ENCODE results near the gene WARS2. TPM values are rescaled to one million over a fixed set of nuclear protein-coding genes. Genes with fewer than 3 reads are reported as not detected.

Gene WARS2
- total RNA-seq, 1 experiment from 2014 or later = 19.1 TPM

DNA sequence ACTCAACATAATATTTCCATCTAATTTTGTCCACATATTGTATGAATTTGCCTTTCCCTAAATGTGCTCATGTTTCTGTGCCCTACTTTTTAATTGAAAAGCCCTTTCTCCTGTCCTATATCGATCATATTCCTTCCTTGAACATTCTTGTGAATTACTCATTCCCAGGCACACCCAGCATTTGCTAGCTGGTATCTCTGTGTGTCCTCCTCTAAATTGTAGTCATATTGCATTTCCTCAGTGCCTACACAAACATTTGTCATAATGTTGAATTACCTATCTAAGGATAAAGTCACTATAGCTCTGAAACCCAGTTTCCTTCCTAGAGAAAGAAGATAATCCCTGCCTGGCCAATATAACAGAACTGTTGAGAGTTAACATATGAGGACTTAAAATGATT lies 112.7 kb downstream of the WARS2 start:
- no peak for DNase-seq (ENCODE audit: low read depth)

DNA sequence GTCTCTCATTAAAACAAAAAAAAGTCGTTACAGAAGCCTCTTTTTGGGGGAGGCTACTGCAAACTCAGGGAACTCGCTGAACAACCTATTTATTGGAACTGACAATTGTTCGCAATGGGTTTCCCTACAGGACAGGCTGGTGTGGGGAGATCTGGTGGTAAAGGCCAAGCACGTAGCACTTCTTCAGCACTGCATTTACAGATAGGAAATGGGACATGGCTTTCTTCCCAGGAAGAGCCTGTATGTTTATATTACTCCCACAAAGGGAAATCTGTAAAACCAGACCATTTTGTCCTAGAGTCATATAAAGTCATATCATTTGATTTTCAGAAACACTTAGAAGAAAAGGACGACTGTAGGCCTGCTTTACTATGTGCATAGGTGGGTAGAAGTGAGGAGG lies 113.5 kb downstream of the WARS2 start:
- no peak for DNase-seq (ENCODE audit: low read depth)

DNA sequence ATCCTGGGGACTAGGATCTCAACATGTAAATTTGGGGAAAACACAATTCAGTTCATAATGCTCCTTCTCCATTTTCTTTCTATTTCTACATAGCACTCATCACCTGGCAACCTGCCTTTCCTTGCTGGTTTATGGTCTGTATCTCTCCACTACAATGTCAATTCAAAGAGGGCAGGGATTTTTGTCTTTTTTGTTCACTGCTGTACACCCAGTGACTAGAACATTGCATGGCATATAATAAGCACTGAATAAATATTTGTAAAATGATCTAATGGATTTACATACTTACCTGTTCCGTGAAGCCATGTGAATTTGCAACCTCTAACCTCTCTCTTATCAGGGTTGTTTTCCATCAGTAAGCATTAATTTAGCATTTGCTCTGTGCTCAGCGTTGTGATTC lies 124.9 kb downstream of the WARS2 start:
- no peak for DNase-seq (ENCODE audit: low read depth)

DNA sequence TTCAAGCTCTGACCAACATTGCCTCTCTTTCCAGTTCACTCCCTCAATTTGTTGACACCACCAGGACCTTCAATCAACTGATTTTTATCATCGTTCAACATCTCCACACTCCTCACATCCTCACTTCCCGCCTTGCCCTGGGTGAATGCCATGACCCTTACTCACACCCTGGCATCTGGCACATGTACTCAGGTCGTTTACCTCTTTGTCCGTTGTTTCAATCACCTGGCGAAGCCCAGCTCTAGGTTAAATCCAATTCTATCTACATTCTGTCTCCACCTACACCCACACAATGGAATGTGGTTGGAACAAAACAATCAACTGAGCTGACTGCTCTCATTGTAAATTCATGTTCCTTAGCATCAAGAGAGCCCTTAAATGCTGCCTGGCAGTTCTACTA lies 128.1 kb downstream of the WARS2 start:
- DNase-seq (ENCODE audit: low read depth) = no peak

DNA sequence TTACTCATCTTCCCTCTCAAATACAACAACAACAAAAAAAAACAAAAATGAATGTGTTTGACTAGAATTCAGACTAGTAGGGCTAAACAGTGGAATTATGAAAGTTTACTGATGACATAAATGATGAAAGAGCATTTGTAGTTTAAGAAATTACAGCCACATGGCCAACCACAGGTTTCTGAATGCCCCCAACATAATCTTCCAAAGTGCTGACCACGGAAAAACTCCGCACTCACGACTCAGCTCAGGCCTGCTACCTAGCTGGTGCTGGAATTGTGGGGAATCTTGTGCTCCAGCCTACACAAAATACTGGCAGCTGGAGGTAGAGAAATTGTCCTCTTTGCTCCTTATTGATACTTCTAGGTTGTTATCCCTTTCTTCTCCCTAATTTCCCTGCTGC lies 128.7 kb downstream of the WARS2 start:
- peak; percentile 55 for DNase-seq (ENCODE audit: low read depth)

DNA sequence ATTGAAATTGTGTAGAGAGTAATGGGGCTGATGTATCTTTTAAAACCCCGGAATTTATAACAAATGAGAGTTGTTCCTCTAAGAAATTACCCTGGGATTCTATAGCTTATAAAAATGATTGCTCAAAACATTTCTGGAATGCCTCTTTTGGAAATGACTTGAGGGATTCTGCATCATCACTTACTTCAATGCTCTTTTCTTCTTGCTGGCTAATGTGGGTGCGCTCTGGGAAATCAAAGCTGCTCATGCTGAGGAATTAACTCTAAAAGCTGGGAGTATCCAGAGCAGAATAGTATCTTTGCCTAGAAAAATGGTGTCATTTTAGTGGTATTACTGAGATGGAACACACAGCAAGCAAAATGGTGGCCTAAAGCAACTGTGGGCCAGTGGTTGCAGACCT lies 129.3 kb downstream of the WARS2 start:
- no peak for DNase-seq (ENCODE audit: low read depth)

DNA sequence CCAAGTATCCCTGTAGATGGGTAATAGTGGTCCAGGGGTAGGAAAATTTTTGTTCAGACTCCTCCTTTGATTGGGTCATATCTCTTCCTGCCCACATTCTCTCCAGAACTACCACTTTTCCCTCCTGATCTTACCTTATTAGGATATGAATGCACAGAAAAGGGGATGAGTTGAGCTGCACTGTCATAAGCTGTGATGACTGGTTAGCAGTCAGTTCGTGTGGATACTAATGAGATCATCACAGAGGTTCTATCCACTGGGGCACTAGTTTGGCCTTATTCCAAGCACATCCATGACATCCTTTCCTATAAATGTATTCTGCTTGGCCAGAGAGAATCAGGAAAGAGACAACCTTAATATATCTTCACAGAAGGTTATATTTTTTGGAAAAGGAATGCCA lies 130.3 kb downstream of the WARS2 start:
- DNase-seq (ENCODE audit: low read depth) = peak; percentile 77

DNA sequence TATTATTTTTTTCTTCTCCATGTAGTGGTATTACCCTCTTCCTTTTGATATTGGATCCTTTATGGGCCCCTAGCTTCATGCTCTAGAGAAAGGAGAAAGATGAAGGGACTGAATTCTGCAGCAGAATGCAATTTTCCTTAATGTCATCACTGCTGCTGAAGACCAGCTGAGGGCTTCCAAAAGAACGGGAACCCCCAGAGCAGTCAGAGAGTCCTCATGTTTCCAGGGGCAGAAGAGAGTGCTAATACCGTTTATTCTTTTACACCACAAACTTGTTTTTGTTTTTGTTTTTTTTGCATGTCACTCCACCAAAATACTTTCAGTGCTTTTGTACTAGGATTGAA lies 131.2 kb downstream of the WARS2 start:
- DNase-seq (ENCODE audit: low read depth) = no peak

DNA sequence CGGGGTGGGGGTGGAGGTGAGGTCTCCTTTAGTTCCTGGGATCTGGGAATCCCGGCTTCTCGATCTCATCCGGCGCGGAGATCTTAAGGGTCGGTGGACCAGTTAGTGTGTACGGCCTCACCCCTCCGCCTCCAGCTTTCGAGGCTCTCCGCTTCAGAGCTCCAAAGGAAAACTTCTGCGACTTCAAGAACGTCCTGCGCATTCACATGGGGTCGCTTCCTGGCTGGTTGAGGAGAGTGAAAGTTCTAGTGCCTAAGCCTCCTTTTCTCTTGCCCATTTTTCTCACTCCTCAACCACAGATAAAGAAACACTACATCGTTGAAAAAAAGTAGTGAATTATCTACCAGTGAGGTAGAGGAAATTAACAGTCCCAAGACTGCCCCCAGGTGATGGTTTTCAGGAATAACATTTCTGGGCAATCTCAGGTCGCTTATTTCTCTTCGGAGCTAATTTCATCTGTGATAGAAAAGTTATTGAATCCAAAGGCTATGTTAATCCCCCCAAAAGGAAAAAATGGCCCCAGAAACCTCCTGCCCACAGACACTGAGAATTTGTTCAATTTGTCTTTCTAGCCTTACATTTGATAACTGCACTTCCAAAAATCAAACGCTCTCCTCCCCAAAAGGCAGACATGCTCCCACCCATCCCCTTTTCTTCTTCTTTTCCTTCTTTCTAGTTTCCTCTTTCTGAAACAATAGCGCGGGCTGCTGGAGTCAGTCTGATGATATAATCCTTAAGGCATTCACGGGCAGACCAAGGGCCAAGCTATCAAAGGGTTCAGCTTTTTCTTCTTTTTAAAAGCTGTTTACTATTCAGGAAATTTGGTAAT lies 131.8 kb downstream of the WARS2 start:
- peak; percentile 77 for DNase-seq (ENCODE audit: low read depth)

DNA sequence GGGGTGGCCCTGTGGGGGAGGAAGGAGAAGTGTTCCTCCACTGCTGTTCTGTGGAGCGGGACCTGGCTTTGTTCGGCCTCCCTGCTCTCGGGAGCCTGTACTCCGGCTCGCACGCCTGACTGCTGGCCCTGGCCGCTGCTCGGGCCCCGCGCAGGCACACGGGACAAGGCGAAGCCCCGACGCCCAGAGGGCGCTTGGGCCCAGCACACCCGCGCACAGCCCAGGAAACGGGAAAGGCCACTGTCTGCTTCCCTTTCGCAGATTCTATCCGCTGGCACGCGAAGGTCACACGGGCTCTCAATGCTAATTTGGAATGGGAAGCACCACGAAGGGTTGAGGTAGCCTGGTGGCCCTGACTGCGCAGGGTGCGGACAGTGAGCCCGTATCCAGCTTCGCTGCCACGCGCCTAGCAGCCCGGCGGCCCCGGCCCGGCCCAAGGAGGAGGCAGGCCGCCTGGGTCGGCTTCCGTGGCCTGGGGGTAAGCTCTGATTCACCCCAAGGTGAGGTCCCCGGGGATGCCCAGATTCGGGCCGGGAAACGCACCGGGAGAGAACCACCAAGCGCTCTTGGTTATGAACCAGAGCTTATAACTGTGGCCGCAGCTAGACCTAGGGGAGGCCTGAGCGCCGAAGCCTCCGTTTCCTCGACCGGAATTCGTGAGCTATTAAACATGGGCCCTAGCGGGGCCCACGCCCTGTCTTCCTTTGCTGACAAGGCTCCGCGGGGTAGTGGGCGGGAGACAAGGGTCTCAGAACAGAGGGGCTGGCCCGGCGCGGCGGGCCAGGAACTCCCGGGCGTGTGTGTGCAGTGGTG lies 132.6 kb downstream of the WARS2 start:
- DNase-seq (ENCODE audit: low read depth) = no peak

DNA sequence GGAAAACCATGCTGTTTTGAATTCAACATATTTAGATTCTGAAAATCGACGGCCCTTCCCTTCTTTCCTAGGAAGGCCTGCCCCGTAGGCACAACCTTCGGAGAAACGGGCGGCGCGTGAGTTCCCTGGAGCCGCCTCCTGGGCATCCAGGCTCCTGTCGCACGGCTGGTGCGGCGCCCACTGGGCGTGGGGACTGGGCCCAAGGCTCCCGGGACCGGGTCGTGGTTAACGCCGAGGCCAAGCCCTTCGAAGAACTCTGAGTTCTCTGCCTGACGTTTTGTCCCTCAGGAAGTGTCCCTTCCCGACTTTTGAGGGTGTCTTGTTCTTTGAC lies 133.1 kb downstream of the WARS2 start:
- DNase-seq (ENCODE audit: low read depth) = no peak

DNA sequence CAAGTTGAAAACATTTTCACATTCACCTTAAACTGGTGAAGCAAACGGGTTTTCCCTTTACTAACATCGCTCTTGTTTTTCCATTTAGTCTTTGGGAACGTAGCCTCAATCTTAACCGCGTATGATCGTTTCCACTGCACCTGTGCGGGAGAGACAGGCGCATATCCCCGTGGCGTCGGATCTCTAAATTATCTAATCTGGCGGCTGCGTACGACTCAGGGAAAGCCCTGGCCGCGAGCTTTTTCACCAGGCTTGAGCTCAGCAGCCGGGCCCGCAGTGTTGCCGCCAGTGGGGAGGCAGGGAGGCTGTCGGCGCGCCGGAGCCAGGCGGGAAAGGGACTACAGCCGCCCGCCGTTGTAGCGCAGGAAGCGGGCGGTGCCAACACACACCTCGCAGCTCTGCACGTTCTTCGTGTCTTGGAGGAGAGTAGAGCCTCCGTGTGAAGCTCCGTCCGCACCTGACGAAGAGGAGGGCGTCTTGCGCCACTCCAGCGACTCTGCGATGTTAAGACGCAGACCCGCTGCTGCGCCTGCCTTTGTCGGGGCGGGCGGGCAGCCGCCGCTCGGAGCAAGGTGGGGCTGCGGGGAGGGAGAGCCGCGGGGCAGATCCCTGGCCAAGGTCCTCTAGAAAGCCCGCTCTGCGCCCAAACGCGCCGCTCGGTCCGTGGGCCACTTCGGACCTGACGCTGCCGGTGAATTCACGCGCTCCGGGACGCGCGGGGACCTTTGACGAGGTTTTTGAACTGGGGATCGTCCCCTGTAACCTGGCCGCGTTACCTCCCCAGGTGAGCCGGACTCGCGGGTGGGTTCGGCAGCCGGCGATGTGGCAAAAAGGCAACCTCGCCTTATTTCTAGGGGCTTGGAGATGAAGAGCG lies 133.8 kb downstream of the WARS2 start:
- no peak for DNase-seq (ENCODE audit: low read depth)

DNA sequence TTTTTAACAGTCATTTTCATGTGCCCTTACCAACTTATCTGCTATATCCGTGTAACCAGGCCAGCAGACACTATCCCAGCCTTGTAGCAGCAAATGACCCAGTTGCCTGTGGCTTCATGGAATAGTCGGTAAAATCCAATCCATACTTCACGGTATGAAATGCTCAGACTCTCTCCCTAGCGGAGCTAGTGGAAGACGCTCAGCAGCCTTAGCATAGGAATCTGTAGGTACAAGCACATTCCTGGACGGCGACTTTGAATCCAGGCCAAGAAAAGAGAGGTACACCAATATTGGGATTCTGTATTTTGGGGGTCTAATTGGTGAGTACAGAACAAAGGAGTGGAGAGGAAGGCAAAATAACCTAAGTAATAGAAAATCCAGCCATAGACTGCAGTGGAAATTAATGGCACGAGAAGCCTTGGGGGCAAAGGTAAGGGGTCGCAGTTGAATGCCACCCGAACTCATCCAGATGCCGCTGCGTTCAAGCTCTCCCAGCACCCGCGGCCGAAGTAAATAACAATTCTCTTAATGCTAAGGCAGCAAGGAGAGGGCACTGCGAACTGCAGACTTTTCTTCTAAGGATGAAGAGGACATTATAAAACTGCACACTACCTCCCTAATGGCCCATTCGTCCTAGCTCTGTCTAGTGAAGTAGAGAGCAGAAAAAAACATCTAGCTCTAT lies 134.6 kb downstream of the WARS2 start:
- no peak for DNase-seq (ENCODE audit: low read depth)

DNA sequence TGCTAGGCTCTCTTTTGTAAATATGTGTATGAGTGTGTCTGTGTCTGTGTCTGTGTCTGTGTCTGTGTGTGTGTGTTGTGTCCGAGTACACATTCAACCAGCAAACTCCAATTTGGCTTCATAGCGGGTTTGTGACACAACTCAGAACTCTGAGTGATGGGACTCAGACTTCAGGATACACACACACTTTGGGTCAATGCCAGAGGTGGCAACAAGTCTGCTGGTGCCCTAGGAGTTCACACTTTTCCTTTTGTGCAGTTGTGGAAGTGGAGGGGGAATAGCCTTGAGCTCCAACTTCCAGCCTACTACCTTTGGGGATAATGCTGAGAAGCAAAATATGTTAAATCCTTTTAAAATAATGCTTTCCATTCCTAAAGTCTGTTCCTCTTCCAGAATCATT lies 135.7 kb downstream of the WARS2 start:
- no peak for DNase-seq (ENCODE audit: low read depth)

DNA sequence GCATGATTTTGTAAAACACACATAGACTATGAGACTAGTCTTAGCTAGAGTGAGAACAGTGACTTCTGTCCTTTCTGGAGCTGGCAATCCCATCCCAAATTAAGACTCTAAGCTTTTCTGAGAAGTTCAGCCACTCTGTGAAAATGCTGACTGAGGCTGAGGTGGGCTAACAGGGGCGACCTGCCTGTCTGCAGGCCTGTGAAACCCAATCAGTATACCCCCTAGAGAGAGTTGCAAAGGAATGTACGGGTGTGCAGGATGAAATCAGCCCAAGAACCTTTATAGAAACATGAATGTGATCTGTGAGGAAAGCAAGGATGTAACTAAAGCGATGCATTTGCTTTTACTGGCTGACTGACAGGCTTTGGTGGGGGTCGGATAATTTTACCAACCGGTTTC lies 136.3 kb downstream of the WARS2 start:
- no peak for DNase-seq (ENCODE audit: low read depth)

DNA sequence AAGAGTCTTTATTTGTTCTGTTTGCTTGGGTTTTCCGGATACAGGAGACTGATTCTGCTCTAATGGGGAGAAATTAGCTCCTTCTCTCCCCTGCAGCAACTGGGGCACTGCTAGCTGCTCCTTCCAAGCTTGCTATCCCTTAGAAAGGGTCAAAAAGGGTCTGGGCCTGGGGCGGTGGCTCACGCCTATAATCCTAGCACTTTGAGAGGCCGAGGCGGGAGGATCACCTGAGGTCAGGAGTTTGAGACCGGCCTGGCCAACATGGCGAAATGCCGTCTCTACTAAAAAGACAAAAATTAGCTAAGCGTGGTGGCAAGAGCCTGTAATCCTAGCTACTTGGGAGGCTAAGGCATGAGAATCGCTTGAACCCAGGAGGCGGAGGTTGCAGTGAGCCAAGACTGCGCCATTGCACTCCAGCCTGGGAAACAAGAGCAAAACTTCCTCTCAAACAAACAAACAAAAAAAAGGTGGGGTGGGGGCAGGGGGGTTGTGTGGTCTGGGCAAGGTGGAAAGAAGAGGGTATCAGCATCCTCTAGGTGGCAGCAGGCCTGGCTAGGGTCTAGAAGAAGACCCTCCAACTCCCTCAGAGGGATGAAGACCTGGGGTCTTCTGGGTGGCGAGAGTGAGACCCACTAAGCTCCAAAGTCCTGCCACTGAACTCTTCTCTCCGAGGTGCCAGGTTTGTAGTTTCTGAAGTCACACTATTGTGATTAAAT lies 136.9 kb downstream of the WARS2 start:
- no peak for DNase-seq (ENCODE audit: low read depth)

DNA sequence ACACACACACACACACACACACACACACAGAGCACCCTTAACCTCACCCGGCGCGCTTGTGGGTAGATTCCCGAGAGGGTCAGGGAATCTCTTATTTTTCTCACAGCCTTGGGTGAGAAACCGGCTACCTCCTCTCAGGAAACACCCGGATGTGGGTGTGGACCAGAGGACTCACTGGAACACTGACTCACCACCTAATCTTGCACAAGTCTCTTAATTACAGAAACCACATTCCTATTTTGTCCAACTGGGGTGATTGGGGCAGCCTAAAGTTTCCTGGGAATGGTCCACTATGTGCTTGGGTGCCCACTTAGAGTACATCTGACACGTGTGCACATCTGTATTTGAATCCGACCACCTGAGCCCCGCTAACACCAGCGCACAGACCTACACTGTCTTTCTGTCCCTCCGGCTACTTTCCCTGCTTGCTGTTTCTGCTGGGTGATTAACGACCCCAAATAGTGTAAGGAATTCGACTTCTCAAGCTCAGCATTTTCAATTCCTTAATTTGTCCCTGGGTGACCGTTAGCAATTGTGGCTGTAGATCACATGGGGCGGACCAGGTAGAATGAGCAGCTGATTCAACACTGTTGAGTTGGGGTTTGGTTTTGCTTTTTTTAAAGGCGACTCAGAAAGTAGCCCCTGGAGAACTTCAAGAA lies 138.3 kb downstream of the WARS2 start:
- peak; percentile 85 for DNase-seq (ENCODE audit: low read depth)

DNA sequence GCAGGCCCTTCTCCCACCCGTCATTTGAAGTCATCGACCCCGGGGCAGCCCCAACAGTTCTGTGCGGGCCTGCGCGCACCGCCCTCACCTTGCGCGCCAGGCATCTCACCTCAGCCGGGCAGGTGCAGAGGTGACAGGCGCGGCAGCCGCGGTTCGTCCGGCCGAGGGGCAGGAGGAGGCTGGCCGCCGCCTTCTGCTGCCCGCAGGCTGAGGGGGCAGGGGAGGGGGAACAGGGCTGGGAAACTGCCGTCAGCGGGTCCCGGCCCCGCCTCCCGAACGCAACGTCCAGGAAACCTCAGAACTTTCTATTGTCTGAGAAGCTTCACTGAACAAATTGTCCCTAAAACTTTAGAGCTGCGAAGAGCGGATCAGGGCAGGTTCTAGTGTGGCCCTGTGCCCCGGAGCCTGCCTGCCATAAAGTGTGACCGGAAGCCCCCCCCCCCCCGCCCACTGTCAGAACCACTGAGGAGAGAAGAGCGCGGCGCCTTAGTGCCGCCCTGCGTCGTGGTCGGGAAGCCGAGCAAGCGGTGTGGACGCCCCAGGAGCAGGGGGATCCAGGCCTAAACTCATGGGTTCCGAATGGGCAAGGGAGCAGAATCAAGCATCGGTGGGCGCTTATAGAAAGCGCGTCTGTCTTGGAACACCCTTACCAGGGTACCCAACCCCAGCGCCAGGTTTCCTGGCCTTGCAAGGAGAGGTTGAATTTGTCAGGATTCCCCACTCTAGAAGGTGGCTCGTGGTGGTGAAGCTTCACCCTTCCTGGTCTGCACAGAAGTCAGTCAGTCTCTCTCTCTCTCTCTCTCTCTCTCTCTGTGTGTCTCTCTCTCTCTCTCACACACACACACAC lies 139.0 kb downstream of the WARS2 start:
- DNase-seq (ENCODE audit: low read depth) = no peak

DNA sequence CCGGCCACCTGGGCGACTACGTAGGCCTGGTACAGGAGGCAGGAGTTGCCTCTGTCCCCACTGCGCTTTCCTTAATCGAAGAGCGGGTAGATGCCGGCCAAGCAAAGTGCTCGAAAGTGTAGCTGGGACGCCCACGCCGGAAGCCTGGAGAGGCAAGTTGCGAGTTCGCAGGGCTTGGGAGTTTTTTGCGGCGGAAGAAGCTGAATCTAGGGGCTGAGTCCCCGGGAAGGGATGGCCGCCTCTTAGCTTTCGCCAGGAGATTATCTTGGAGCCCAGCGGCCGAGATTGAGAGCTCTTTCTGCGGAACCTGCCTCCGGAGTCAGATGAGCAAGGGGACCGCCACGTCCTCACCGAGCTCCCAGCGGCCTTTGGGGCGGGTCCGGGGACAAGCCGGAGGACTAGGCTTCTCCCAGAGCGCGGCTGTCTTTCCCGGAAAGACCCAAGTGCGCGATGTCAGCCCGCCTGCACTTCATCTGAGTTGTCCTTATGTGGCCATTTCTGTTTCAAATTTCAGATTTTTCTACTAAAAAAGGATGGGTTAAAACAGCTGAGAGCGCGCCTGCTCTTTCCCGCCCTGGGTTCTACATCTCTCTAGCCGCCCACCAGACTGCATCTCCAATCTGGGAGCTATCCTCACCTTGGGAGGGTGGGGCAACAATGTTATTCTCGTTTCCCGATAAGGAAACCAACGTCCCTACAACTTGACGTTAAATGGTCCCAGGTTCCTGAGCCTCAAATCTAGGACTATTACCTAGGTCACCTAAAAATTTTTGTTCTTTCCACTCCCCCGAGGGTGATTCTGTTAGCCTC lies 139.9 kb downstream of the WARS2 start:
- DNase-seq (ENCODE audit: low read depth) = no peak
